Cardiac fibroblast (primary cell): ENCODE data around the gene MICAL3.
A peak's percentile ranks its signal among the peaks of the same experiment; 100 is the strongest.

ENCODE experiments used
- DNase-seq, 2 donors: peaks; one replicate each; pipeline versions ENCODE4 v3.0.0 to v3.0.0-alpha.2; 2010; ENCODE audit warnings: low read depth in 2 of 2
- H3K4me3 ChIP-seq, 2 donors: replicated peaks in 1 of 2; 1 replicate in 1 of 2; 2 replicates in 1 of 2; pipeline ENCODE4 v1.5.1; 2011; ENCODE audit warnings: low read depth in 2 of 2, low read length in 2 of 2, mild to moderate bottlenecking in 2 of 2, moderate library complexity in 1 of 2
- TF ChIP-seq, protein P1 (sequence below): IDR thresholded peaks from one replicate; pipeline ENCODE4 v1.5.1; 2011; ENCODE audit warnings: low read depth, mild to moderate bottlenecking, low read length, inconsistent platforms

MICAL3 gene

GRCh38 chr22:17903564-17904295, 120.6 kb downstream of the MICAL3 start:
- no peak for DNase-seq
- no peak overlapping the region for H3K4me3 ChIP-seq
- TF ChIP-seq, protein P1, sequence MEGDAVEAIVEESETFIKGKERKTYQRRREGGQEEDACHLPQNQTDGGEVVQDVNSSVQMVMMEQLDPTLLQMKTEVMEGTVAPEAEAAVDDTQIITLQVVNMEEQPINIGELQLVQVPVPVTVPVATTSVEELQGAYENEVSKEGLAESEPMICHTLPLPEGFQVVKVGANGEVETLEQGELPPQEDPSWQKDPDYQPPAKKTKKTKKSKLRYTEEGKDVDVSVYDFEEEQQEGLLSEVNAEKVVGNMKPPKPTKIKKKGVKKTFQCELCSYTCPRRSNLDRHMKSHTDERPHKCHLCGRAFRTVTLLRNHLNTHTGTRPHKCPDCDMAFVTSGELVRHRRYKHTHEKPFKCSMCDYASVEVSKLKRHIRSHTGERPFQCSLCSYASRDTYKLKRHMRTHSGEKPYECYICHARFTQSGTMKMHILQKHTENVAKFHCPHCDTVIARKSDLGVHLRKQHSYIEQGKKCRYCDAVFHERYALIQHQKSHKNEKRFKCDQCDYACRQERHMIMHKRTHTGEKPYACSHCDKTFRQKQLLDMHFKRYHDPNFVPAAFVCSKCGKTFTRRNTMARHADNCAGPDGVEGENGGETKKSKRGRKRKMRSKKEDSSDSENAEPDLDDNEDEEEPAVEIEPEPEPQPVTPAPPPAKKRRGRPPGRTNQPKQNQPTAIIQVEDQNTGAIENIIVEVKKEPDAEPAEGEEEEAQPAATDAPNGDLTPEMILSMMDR = no peak

- TF ChIP-seq, protein P1 = no peak
- no peak overlapping the region for H3K4me3 ChIP-seq
- DNase-seq = no peak
Measured at GRCh38 chr22:17902960-17903359, 121.4 kb downstream of the MICAL3 start.

DNA sequence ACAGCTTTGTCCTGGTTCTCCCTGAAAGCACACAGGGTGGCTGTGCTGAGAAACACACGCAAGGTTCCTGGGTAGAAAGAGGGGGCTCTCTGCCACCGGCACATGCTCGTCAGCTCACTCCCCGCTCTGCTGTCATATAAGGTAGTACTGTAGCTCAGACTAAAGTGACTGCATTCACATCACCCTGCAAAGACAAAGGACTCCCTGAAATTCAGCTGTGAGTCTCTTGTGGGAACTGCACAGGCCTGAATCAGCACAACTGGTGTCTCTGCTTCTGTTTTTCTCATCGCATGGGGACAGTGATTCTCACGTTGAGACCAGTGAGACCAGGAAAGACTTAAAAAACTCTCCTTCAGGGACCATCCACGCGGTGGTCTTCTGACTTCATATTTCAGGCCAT, 126.0 kb downstream of the MICAL3 start:
- no peak overlapping the region for H3K4me3 ChIP-seq
- TF ChIP-seq, protein P1 = no peak
- DNase-seq = no peak

- no peak overlapping the region for H3K4me3 ChIP-seq
- TF ChIP-seq, protein P1 = no peak
- DNase-seq = no peak
Measured at GRCh38 chr22:17897858-17898257, 126.5 kb downstream of the MICAL3 start.

DNA sequence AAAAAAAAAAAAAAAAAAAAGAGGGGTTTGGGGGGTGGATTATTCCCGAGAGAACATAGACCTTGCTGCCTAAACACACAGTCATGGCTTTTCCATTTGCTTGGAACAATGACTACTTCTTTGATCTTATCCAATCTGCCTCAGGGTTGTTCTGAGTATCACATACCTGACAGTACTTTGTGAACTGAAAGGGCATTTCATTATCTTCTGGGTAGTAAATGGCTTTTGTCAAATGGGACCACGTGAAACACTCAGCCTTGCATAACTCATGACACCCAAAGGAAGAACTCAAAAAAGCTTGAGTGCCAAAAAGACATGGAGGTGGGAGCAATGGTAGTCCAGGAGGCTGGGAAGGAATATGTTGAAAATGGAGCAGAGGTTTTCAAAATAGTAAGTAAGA, 126.9 kb downstream of the MICAL3 start:
- no peak overlapping the region for H3K4me3 ChIP-seq
- no peak for DNase-seq
- TF ChIP-seq, protein P1 = no peak

- H3K4me3 ChIP-seq = no peak overlapping the region
- TF ChIP-seq, protein P1 = peak; percentile 45
- DNase-seq = peak in 1 of 2 donors; percentile 34
Measured at GRCh38 chr22:17896586-17896985, 127.8 kb downstream of the MICAL3 start.

DNA sequence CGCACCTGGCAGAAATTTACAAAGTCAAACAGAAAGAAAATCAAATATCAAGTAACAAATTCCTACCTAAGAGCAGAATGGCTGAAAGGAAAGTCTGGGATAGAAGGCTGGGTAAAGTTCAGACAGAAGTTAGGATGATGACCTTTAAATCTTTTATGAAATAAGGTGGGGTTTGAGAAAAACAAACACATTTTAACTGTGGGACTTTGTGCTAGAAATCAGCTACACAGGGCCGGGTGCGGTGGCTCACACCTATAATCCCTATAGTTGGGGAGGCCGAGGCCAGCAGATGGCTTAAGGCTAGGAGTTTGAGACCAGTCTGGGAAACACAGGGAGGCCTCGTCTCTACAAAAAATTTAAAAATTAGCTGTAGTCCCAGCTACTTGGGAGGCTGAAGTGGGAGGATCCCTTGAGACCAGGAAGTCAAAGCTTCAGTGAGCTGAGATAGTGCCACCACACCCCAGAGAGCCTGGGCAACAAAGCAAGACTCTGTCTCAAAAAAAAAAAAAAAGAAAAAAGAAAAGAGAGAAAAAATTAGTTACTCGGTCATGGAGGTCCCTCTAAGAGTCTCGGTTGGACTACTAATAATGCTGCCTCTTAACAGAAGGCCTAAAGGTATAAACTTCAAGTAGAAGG, 130.3 kb downstream of the MICAL3 start:
- no peak overlapping the region for H3K4me3 ChIP-seq
- DNase-seq = no peak
- TF ChIP-seq, protein P1 = no peak
